ENCODE measurements around the gene PTBP1.

PTBP1 gene

GRCh38 chr19:772730-773436 lies 24.4 kb upstream of the PTBP1 start:
- peak; percentile 29 for DNase-seq

DNA sequence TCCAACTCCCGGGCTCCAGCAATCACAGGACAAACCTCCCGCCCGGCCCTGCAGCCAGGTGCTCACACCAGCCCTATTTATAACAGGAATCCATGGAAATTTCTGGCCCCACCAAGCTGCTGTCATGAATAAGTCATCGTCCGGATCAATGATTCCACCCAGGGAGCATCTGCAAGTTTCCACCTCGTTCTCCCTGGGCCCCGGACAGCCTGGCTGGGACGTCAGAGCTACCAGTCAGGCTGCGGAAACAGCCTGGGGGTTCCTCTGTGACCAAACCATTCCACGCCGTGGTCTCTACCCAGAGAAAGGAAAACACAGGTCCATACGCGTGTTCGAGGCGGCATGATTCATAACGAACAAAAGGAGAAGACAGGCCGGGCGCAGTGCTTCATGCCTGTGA lies 20.7 kb upstream of the PTBP1 start:
- peak; percentile 13 for DNase-seq

GRCh38 chr19:778910-779653 lies 18.2 kb upstream of the PTBP1 start:
- DNase-seq, result peak; percentile 91

DNA sequence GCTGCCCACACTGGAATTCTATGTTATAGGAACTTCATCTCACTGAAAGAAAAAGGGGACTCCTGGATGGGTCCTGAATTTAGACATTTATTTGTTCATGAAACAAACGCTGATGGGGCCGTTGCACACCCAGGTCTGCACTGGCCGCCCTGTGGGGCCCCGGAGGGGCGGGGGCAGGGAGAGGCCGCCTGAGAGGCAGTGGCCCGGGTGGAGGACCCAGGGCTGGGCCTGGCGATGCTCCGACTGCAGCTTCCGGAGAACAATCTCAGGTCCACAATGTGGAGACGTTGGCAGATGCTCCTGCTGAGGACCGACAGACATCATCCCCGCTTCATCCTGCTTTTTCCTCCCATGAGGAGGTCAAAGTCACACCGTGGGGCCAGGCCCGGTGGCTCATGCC lies 16.3 kb upstream of the PTBP1 start:
- no peak for DNase-seq

GRCh38 chr19:781800-782184 lies 15.5 kb upstream of the PTBP1 start:
- no peak for DNase-seq

DNA sequence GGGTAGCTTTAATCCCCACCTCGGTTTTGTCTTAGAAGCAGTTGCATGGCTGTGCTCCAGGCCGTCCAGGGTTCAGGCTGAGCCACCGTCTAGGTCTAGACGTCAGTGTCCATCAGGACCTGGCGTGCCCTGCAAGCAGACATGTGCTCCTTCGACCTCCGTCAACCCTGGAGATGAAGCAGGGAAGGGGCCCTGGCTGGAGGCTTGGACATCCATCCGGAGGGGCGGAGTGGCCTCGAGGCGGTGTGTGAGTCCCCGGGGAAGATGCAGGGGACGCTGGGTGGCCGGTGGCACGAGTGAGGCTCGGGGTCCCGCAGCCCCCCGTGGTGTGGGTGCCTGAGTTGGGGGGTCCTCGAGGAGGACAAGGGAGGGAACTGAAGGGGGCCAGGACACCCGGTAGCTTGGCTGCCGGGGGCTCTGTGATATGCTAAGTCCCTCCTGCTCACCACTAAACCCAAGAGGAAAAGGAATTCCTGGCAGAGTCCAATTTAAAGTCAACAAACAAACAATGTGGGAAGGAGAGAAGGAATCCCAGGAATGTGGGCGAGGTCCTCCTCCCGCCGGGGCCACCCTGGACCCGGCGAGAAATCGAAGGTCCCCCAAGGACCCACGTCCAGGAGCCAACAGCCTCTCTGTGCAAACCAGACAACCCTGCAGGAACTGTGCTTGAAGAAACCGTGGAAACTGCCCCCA lies 14.9 kb upstream of the PTBP1 start:
- DNase-seq, result peak; percentile 80

- DNase-seq, result peak; percentile 46
These were observed 14.2 kb upstream of the PTBP1 start for GRCh38 chr19:782878-783668.

DNA sequence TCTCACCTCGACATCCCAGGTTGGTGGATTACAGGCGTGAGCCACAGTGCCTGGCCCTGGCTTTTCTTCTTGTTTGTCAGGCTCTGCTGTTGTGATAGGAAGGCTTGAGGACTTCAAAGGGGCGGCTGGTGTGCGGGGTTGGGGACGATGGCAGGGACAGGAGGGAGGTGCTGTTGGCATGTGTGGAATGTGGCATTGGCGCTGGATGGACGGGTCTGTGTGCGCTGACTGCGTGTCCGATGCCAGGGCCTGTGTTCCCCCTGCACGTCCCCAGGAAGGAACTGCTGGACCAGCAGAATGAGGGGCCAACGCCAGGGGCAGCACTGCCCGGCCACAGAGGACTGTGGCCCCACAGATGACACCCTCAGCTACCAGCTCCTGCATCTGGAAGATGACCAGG lies 12.7 kb upstream of the PTBP1 start:
- no peak for DNase-seq

DNA sequence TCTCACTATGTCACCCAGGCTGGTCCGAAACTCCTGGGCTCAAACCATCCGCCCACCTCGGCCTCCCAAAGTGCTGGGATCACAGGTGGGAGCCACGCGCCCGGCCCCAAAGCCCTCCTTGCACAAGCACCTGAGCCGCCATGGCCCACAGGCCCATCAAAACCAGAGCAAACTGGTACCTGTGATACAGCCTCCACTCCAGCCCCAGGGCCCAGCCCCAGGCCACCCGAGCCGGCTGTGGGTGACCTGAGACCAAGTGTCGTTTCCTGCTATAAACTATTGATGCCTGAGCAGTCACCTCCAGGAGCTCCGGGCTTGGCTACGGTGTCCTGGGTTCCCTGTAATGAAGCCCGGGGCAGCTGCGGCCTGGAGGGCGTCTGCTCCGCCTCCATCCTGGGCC lies 9.7 kb upstream of the PTBP1 start:
- DNase-seq, result no peak

GRCh38 chr19:788686-788982 lies 8.6 kb upstream of the PTBP1 start:
- no peak for DNase-seq

GRCh38 chr19:788983-789700 lies 8.1 kb upstream of the PTBP1 start:
- DNase-seq, result no peak

GRCh38 chr19:789701-790060 lies 7.6 kb upstream of the PTBP1 start:
- DNase-seq, result no peak

DNA sequence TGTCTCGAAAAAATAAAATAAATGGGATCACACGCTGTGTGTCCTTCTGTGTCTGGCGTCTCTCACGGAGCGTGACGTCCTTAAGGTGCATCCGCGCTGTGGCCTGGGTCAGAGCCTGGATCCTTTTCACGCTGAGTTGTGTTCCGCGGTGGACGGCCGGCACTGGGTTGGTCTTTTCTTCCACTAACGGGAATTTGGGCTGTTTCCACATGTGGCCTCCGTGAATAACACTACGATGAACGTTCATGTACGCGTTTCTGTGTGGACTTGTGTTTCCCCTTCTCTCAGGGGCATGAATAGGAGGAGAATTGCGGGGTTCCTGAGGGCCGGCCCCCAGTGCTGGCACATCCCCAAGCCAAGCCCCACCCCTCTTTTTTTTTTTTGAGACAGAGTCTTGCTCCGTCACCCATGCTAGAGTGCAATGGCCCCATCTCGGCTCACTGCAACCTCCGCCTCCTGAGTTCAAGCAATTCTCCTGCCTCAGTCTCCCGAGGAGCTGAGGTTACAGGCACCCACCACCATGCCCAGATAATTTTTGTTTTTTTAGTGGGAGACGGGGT lies 6.2 kb upstream of the PTBP1 start:
- DNase-seq, result no peak

GRCh38 chr19:791567-792305 lies 5.5 kb upstream of the PTBP1 start:
- no peak for DNase-seq

DNA sequence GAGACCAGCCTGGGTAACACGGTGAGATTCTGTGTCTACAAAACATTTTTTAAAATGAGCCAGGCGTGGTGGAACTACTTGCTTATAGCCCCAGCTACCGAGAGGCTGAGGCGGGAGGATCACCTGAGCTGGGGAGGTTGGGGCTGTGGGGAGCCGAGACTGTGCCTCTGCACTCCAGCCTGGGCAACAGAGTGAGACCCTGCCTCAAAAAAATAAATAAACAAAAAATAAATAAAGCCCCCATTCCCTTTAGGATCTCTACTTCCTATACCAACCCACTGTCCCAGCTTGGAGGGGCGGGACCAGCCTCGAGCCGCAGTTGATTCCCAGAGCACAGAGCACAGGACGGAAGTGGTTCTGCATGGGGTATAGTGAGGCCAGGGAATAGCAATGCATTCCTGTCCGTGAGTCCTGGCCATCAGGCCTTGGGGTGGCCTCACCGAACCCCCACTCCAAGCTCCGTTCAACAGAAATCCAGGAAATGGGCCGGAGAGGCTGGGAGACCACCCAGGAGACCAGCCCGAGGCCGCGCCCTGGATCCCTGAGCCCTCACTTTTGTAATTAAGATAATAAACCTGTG lies 4.9 kb upstream of the PTBP1 start:
- no peak for DNase-seq

- DNase-seq, result no peak
These were observed 3.4 kb upstream of the PTBP1 start for GRCh38 chr19:793806-794205.

DNA sequence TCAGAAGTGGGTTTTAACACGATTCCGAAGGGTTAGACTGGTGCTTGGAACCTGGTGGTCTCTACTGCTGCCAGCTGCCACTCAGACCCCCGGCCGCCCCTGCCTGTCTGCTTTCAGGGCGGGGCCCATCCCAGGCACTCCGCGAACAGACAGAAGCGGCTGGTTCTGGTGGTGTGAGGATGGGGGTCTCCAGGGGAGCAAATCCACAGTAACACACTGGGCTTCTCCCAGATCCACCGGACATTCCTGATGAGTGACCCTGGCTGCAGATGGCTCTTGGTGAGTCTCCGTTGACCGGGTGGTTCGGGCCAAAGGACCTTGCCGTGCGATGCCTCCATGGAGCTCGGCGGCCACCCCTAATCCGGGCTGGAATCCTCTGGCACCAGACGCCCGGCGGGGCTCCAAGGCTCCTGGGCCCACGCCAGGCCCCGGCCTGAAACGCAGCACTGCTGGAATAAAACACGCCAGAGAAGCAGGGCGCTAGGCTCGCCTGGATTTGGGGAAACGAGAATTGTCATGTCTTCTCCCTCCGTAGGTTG lies 2.1 kb upstream of the PTBP1 start:
- DNase-seq, result no peak

DNA sequence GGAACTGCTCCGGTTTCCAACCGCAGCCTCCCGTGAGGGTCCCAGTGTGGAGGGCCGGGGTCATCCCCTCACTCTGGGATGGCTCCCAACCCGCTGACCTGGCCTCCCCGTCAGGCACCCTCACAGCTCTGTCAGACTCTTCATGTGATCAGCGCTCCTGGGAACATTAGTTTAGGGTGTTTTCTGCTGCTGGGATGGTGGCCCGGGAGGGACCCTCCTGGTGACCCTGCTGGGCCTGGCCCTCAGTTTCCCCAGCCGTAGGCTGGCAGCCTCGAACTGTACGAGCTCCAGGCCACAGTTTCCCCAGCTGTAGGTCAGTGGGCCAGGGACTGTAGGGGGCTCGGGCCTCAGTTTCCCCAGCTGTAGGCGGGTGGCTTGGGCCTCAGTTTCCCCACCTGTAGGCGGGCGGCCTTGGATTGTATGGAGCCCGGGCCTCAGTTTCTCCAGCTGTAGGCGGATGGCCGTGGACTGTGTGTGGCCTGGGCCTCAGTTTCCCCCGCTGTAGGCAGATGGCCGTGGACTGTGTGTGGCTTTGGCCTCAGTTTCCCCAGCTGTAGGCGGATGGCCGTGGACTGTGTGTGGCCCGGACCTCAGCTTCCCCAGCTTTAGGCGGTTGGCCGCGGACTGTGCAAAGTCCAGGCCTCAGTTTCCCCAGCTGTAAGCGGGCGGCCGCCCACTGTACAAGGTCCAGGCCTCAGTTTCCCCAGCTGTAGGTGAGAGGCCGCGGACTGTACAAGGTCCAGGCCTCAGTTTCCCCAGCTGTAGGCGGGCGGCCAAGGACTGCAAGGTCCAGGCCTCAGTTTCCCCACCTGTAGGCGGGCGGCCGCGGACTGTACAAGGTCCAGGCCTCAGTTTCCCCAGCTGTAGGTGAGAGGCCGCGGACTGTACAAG lies 1.3 kb upstream of the PTBP1 start:
- DNase-seq, result no peak

DNA sequence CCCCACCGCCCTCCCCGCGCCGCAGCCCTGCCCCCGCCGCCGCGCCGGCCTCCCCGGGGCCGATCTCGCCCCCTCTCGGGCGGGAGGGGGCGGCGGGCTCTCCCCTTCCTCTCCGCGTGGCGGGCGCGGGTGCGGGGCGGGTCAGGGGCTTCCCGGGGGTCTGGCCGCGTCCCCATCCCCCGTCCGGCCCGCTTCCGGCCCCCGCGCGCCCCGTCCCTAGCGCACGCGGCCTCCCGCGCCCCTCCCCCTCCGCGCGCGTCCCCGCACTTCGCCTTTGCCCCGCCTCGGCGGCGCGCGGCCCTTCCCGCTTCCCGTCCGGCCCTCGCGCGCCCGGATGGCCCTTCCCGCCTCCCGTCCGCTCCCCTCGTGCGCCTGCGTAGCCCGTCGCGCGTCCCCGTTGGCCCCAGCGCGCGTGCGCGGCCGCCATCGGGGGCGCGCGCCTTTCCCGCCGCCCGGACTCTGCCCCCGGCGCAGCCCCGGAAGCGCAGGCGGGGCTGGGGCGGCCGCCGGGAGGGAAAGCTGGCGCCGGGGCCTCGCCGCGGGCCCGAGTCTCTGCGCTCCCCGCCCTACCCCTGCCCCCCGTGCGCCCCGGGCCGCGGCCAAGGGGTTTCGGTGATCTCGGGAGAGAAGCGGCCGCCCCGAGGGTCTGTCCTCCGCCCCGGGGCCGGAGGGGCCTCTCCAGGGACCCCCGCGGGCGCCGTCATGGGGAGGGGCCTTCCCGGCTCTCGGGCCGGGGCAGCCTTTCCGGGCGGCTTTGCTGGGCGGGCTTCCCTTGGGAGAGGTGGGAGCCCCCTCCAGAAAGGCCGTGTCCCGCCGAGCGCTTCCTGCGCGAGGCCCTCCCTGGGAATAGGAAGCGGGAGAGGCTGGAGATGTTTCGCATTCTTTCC lies 519 bp downstream of the PTBP1 start:
- DNase-seq, result peak; percentile 37
